DND-41 (cell line): ENCODE data around the gene VENTX.

Experiments
- EZH2 ChIP-seq: IDR thresholded peaks from 3 replicates; pipeline ENCODE4 v1.6.1; 2012; ENCODE audit warnings: borderline replicate concordance, low read depth, mild to moderate bottlenecking, moderate library complexity, low read length, inconsistent platforms; ENCODE audit not compliant: severe bottlenecking
- TF ChIP-seq, protein P1 (sequence below): IDR thresholded peaks from 2 replicates; pipeline ENCODE4 v1.5.1; 2012; ENCODE audit warnings: borderline replicate concordance, low read length, moderate library complexity, mild to moderate bottlenecking; ENCODE audit not compliant: poor library complexity, severe bottlenecking; ENCODE audit errors: extremely low read depth

DNA sequence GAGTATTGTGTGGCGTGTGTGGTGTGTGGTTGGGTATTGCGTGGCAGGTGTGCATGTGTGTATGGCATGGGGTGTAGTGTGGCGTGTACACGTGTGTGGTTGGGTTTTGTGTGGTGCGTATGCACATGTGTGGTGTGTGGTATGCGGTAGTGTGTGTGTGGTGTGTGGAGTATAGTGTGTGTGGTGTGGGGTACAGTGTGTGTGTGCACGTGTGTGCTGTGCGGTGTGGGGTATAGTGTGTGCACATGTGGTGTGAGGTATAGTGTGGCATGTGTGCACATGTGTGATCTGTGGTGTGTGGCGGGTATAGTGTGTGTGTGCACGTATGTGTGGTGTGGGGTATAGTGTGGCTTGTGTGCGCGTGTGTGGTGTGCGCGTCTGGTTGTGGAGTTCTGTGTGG, 28.5 kb upstream of the VENTX start:
- no peak for TF ChIP-seq EZH2
- TF ChIP-seq, protein P1, sequence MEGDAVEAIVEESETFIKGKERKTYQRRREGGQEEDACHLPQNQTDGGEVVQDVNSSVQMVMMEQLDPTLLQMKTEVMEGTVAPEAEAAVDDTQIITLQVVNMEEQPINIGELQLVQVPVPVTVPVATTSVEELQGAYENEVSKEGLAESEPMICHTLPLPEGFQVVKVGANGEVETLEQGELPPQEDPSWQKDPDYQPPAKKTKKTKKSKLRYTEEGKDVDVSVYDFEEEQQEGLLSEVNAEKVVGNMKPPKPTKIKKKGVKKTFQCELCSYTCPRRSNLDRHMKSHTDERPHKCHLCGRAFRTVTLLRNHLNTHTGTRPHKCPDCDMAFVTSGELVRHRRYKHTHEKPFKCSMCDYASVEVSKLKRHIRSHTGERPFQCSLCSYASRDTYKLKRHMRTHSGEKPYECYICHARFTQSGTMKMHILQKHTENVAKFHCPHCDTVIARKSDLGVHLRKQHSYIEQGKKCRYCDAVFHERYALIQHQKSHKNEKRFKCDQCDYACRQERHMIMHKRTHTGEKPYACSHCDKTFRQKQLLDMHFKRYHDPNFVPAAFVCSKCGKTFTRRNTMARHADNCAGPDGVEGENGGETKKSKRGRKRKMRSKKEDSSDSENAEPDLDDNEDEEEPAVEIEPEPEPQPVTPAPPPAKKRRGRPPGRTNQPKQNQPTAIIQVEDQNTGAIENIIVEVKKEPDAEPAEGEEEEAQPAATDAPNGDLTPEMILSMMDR: no peak
